HUES6 (cell line): ENCODE measurements around the gene BCAS3.

Experiments
- H3K27ac ChIP-seq: 2 replicates; pipeline ENCODE4 v1.7.0; 2013; ENCODE audit warnings: low read depth, mild to moderate bottlenecking, low read length, inconsistent platforms
- H3K27me3 ChIP-seq: 2 replicates; pipeline ENCODE4 v1.6.1; 2013; ENCODE audit warnings: low read length; ENCODE audit not compliant: control insufficient read depth, insufficient read depth
- H3K36me3 ChIP-seq: 2 replicates; pipeline ENCODE4 v1.6.1; 2013; ENCODE audit warnings: low read length; ENCODE audit not compliant: control insufficient read depth, insufficient read depth
- H3K4me1 ChIP-seq: 2 replicates; pipeline ENCODE4 v1.6.1; 2013; ENCODE audit warnings: low read length; ENCODE audit not compliant: control insufficient read depth, insufficient read depth
- H3K4me3 ChIP-seq: 2 replicates; pipeline ENCODE4 v1.5.1; 2013; ENCODE audit warnings: low read depth, low read length
- H3K9ac ChIP-seq: one replicate; pipeline ENCODE4 v1.6.1; 2013; ENCODE audit warnings: mild to moderate bottlenecking, low read length
- H3K9me3 ChIP-seq: 2 replicates; pipeline ENCODE4 v1.6.1; 2013; ENCODE audit warnings: low read depth, low read length; ENCODE audit not compliant: control insufficient read depth, insufficient read depth

BCAS3 gene

DNA sequence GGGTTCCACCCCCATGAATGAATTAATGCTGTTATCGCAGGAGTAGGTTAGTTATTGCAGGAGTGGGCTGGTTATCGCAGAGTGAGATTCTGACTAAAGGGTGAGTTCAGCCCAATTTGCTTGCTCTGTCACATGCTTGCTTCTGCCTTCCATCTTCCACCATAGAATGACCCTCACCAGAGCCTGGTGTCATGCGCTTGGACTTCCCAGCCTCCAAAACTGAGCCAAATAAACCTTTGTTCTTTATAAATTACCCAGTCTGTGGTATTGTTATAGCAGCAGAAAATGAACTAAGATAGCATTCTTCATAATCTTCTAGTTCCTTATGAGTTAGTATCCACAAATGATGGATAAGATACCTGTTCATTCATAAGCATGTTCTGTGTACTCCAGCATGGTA is 486.9 kb downstream of the BCAS3 start:
- Histone ChIP-seq H3K27ac (no peak overlapping the region), H3K9ac (no peak overlapping the region), H3K36me3 (no peaks in the 10 kb centered on the region), H3K4me3 (no peak overlapping the region), H3K4me1 (peaks cover 16% of the 10 kb centered on the region), H3K27me3 (no peaks in the 10 kb centered on the region), H3K9me3 (peaks cover 9% of the 10 kb centered on the region; the same call in 1 of the 2 replicates)

DNA sequence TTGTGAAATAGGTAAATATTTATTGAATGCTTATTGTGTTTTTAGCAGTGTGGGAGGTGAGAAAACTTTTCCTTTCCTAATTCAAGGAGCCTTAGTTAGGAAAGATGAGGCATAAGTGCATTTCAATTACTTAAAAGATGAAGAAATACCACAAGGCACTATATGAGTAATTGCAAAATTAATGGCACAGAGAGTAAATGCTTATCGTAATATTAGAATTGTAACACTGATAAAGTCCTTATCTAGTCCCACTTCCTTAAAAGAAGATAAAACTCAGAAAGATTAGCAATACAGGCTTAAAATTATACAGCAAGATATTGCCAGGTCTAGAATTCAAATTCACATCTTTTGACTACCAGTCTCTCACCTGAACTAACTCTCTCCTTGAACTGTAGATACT is 489.4 kb downstream of the BCAS3 start:
- H3K27ac ChIP-seq: no peak overlapping the region
- no peaks in the 10 kb centered on the region for H3K36me3 ChIP-seq
- H3K4me3 ChIP-seq: no peak overlapping the region
- no peak overlapping the region for H3K9ac ChIP-seq
- H3K27me3 ChIP-seq: no peaks in the 10 kb centered on the region
- H3K9me3 ChIP-seq: peaks cover 9% of the 10 kb centered on the region; the same call in 1 of the 2 replicates
- H3K4me1 ChIP-seq: no peaks in the 10 kb centered on the region

DNA sequence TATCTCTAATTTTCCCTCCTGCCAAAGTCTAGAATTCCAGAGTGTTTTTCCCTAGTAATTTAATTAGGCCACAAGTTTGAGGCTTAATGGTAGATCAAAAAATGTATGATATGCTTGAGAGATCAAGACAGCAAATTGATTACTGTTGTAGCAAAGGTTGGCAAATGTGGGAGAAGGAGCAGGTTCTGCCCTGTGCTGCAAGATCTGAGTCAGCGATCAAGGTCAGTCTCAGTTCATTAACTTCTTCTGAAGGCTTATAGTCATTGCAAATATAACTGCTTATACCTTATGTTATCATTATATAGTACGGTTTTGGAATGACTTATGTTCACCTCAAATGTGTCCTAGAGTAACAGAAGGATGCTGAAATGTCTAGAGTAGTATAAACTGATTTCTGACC is 490.9 kb downstream of the BCAS3 start:
- Histone ChIP-seq H3K27ac (no peak overlapping the region), H3K9me3 (peaks cover 9% of the 10 kb centered on the region; the same call in 1 of the 2 replicates), H3K4me3 (no peak overlapping the region), H3K9ac (no peak overlapping the region), H3K36me3 (no peaks in the 10 kb centered on the region), H3K4me1 (no peaks in the 10 kb centered on the region), H3K27me3 (no peaks in the 10 kb centered on the region)

DNA sequence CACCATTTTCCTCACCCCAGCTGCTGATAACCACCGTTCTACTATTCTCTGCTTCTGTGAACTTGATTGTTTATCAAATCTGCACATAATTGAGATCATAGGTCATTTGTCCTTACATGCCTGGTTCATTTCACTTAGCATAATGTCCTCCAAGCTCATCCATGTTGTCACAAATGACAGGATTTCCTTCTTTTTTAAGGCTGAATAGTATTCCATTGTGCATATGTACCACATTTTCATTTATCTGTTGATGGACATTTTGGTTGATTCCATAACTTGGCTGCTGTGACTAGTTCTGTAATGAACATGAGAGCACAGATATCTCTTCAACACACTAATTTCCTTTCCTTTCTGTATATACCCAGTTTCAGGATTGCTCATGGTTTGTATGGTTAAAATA is 496.7 kb downstream of the BCAS3 start:
- no peak overlapping the region for H3K9ac ChIP-seq
- no peaks in the 10 kb centered on the region for H3K36me3 ChIP-seq
- 0 out of 2 replicates have a peak, but pooled peaks cover 5% of the 10 kb centered on the region for H3K4me1 ChIP-seq
- no peak overlapping the region for H3K4me3 ChIP-seq
- no peaks in the 10 kb centered on the region for H3K27me3 ChIP-seq
- no peak overlapping the region for H3K27ac ChIP-seq
- no peaks in the 10 kb centered on the region for H3K9me3 ChIP-seq

DNA sequence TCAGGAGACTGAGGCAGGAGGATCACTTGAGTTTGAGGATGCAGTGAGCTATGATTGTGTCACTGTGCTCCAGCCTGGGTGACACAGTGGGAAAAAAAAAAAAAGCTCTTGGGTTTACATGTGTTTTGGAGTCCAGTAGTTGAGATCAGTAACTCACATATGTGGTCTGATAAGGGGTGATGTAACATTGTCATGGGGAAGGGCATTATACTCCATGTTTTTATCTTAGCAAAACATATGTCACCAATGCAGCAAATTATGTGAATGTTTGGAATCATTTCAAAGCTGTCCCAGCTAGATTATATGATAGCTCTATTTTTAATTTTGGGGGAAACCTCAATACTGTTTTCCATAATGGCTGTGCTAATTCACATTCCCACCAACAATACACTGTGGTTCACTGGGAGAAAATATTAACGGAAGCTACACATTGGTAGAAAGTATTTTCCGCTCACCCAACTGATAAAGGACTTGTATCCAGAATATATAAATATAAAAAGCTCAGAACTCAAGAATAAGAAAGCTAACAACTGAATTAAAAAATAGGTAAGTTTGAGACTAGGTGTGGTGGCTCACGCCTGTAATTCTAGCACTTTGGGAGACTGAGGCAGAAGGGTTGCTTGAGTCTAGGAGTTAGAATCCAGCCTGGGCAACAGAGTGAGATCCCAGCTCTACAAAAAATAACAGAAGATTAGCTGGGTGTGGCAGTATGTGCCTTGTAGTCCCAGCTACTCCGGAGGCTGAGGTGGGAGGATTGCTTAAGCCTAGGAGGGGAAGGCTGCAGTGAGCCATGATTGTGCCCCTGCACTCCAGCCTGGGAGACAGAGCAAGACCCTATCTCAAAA is 497.9 kb downstream of the BCAS3 start:
- Histone ChIP-seq H3K27ac (no peak overlapping the region), H3K36me3 (no peaks in the 10 kb centered on the region), H3K4me1 (0 out of 2 replicates have a peak, but pooled peaks cover 6% of the 10 kb centered on the region), H3K4me3 (no peak overlapping the region), H3K9me3 (no peaks in the 10 kb centered on the region), H3K9ac (no peak overlapping the region), H3K27me3 (no peaks in the 10 kb centered on the region)

DNA sequence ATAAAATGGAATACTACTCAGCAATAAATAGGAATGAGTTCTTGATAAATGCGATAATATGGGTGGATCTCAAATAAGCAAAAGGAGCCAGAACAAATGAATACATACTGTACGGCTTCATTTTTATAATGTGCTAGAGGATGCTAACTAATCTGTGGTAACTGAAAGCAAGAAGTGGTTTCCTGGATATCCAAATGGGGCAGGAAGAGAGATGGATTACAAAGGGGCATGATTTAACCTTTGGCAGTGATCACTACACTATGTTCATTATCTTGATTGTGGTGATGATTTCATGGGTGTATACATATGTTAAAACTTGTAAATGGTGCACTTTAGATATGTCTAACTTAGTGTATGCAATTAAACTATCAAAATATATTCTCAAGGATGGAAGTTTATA is 499.7 kb downstream of the BCAS3 start:
- Histone ChIP-seq H3K9me3 (no peaks in the 10 kb centered on the region), H3K4me1 (0 out of 2 replicates have a peak, but pooled peaks cover 6% of the 10 kb centered on the region), H3K4me3 (no peak overlapping the region), H3K36me3 (no peaks in the 10 kb centered on the region), H3K27ac (no peak overlapping the region), H3K9ac (no peak overlapping the region), H3K27me3 (no peaks in the 10 kb centered on the region)

DNA sequence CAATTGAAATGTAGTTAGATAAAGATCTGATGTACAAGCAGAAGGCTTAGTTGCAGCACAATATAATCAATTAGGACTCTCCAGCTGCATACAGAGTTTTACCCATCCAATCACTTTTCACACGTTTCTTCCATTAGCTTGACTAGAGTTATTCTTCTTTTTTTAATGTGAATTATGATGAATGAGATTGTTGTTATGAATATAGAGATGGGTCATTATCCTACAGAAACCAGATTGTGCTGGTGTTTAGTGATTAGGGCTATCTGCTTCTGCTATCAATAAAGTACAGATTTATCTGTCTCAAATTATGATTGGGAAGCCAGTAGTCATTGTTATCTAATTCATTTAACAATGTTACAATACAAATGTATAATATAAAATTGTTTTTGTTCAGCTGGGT is 500.6 kb downstream of the BCAS3 start:
- H3K36me3 ChIP-seq: no peaks in the 10 kb centered on the region
- H3K9ac ChIP-seq: no peak overlapping the region
- H3K27me3 ChIP-seq: no peaks in the 10 kb centered on the region
- H3K4me1 ChIP-seq: 0 out of 2 replicates have a peak, but pooled peaks cover 6% of the 10 kb centered on the region
- H3K27ac ChIP-seq: no peak overlapping the region
- no peaks in the 10 kb centered on the region for H3K9me3 ChIP-seq
- no peak overlapping the region for H3K4me3 ChIP-seq

DNA sequence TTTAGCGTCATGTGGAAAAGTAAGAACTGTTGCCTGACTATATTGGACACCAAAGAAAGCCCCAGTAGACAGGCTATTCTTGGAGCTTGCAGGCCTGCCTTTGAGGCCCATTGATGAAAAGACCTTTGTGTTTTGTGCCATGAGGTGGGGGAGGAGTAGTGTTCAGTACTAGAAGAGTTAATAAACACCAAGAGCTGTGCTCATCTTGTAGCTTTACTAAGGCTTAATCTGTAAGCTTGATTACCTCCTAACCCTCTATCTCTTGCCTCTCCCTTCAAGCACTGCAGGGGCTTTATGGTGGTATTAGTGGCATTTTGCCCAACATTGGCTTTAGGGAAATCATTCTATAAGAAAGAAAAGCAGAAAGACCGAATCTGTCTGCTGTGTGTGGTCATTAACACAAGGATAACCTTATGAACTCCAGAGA is 501.7 kb downstream of the BCAS3 start:
- 0 out of 2 replicates have a peak, but pooled peaks cover 6% of the 10 kb centered on the region for H3K4me1 ChIP-seq
- H3K9ac ChIP-seq: no peak overlapping the region
- H3K36me3 ChIP-seq: no peaks in the 10 kb centered on the region
- no peaks in the 10 kb centered on the region for H3K27me3 ChIP-seq
- H3K4me3 ChIP-seq: no peak overlapping the region
- no peaks in the 10 kb centered on the region for H3K9me3 ChIP-seq
- no peak overlapping the region for H3K27ac ChIP-seq

DNA sequence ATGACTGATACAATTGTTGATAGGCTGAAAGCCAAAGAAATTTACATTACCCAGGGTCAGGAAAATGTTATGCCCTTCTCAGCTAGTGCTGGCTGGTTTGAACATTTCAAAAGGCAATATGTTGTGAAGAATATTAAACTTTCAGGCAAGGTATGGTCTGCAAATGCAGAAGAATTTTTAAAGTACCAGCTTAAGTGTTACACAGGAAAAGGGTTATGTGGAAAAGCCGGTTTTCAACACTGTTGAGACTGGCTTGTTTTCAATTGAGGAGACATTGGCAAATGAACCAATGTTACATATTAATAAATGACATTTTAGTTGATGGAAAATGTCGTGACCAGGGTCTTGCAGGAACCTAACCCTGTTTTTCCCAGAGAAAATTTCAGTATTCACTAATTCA is 506.1 kb downstream of the BCAS3 start:
- no peak overlapping the region for H3K27ac ChIP-seq
- no peaks in the 10 kb centered on the region for H3K9me3 ChIP-seq

DNA sequence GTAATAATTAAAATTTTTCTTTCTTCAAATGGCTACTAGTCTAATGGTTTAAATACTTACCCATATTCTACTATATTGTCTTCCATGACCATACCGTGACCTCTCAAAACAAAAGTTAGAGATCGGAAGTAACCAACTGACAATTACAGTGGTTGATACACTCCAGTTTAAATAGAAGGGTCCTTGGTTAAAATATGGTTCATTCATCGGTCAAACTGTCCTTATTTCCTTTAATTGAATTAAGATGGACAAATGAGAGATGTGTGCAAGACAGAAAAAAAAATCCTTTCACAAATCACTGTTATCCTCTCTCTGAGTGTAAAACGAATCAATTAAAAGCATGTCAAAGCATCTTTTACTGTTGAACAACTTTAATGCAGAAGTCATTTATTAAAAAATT is 507.7 kb downstream of the BCAS3 start:
- Histone ChIP-seq H3K4me3 (no peak overlapping the region), H3K9me3 (no peaks in the 10 kb centered on the region), H3K9ac (no peak overlapping the region), H3K27ac (no peak overlapping the region), H3K36me3 (no peaks in the 10 kb centered on the region), H3K27me3 (no peaks in the 10 kb centered on the region), H3K4me1 (peaks cover 6% of the 10 kb centered on the region; the same call in 1 of the 2 replicates)

More for the DNA sequence above, 506.1 kb downstream of the BCAS3 start:
- no peak overlapping the region for H3K4me3 ChIP-seq
- H3K36me3 ChIP-seq: no peaks in the 10 kb centered on the region
- H3K9ac ChIP-seq: no peak overlapping the region
- H3K27me3 ChIP-seq: no peaks in the 10 kb centered on the region
- peaks cover 9% of the 10 kb centered on the region; the same call in 1 of the 2 replicates for H3K4me1 ChIP-seq

DNA sequence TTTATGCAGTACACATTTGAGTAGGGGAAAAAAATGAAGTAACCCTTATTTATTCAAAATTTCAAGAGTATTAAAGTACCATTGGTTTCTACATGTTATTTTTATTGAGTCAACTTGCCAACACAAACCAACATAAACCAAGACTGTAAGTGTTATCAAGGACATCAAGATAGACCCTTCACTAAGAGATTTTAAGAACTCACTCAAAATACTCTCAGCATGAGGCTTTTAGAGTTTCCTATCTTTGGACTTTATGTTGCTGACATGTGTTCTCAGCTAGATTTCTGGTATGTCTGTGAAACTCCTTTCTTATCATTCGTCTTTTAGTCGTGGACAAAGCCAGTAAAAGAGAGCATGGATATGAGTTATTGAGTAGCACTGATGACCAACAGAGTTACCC is 509.4 kb downstream of the BCAS3 start:
- H3K4me1 ChIP-seq: peaks cover 6% of the 10 kb centered on the region; the same call in 1 of the 2 replicates
- no peaks in the 10 kb centered on the region for H3K36me3 ChIP-seq
- H3K9ac ChIP-seq: no peak overlapping the region
- no peaks in the 10 kb centered on the region for H3K9me3 ChIP-seq
- H3K27ac ChIP-seq: no peak overlapping the region
- H3K4me3 ChIP-seq: no peak overlapping the region
- no peaks in the 10 kb centered on the region for H3K27me3 ChIP-seq
